Hindlimb muscle (tissue), 1 donor: Measurements from ENCODE around the gene PPARGC1A. TPM values are rescaled to one million over a fixed set of nuclear protein-coding genes. Genes with fewer than 3 reads are reported as not detected.

Experiments used
- DNase-seq: peaks from one replicate; pipeline ENCODE4 v3.0.0-alpha.2; 2013
- polyA plus RNA-seq: library from polyadenylated mRNA; unstranded; fragments of 120-200 nt; gene quantifications from one replicate; pipeline ENCODE4 v1.2.1, GENCODE V29; 2013; ENCODE audit not compliant: insufficient read length

The PPARGC1A gene
- polyA plus RNA-seq, 1 donor: 10.5 TPM

DNA sequence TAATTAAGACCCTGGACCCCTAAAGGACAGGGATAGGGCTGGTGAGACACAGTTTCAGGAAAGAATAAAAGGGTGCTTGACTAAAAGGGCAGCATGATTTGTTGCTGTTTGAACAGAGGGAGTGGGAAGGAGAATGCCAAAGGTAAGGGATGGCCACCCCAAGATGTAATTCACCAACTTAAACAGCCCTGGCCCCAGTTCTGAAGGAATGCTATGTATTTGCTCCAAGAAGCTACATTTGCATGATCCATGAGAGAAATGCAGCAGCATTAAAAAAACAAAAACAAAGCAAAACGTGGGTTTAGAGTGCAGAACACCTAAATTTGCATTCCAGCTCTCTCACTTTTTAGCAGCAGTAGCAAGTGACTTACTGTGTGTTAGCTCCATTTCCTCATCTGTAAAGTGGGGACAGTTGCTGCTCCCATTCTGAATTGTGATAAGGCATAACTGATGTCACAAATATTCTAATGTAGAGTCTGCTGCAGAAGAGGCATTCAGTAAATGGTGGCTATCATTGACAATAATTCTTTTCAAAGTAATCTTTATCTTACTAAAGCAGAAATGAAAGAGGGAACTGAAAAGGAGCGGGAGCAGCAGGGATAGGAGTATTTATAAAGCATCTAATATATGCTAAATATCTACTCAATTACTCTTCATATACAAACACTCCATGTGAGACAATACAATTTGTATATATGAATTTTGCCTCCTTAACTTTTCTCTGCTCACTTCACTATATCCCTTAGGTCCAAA, 115.8 kb downstream of the PPARGC1A start:
- DNase-seq: no peak

GRCh38 chr4:23770011-23770410, 119.8 kb downstream of the PPARGC1A start:
- no peak for DNase-seq

- no peak for DNase-seq
Measured at GRCh38 chr4:23769406-23769805, 120.4 kb downstream of the PPARGC1A start.

GRCh38 chr4:23768541-23768940, 121.3 kb downstream of the PPARGC1A start:
- no peak for DNase-seq

DNA sequence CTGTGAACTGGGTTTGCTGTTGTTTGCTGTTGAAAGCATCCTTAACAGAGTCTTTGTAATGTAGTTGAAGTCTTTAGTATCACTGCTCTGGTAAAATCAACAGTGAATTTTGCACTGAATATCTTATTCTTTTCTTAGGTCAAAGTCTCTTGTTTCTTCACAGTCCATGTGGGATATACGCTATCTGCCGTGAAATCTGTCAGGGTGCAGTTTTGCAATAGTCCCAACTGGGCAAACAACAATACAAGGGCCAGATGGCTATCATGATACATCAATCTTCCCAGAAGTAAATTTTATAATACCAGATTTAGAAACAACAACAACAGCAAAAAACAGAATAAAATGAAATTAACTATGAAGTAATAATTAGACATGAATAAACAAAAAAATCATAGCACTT, 123.5 kb downstream of the PPARGC1A start:
- no peak for DNase-seq

DNA sequence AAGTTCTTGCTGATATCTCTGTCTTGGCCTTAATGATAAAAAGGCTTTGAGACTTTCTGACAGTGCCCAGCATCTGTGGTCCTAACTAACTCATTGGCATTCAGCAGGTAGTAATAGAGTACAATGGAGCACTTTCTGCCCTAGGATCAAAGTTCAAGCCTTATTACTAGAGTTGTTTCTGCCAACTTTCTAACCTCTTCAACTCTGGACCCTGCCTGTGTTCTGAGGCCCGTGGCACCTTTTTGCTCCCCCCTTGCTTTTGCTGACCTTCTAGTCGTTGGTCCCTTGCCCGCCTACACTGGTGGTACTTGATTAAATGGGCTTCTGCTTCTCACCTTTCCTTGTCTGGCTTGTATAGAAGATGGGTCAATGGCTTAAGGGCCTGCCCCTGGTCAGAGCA, 126.3 kb downstream of the PPARGC1A start:
- DNase-seq: no peak

- DNase-seq: no peak
Measured at GRCh38 chr4:23762551-23762950, 127.3 kb downstream of the PPARGC1A start.

DNA sequence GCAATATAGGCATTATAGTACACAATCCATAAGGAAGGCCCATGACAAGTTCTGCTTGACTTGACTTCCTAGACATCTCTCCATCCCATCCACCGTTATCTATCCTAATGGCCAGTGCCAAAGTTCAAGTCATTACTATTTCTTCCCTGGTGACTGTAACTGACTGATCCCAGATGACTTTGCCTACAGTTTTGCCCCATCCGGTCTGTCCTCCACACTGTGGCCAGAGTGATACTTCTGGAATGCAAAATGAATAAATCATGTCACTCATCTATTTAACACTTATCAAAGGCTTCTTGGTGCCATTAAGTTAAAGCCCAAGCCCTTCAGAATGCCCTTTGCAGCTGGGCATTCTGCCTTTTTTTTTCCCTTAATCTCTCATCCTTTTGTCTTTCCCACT, 130.8 kb downstream of the PPARGC1A start:
- no peak for DNase-seq

DNA sequence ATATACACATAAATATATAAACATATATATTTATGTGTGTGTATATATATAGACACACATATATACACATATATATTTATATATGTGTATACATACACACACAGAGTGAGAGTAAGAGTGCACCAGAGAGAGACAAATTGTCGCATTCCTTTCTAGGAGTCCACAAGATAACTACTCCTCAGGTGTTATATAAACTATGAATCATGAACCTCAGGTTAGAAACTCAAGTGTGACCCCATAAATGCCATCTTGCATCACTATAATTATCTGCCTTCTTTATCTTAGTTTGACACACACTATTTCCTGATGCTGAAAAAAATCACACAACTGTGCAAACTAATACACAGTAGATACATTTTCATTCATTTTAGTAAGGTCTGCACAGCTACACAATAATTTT, 135.2 kb downstream of the PPARGC1A start:
- DNase-seq: no peak

DNA sequence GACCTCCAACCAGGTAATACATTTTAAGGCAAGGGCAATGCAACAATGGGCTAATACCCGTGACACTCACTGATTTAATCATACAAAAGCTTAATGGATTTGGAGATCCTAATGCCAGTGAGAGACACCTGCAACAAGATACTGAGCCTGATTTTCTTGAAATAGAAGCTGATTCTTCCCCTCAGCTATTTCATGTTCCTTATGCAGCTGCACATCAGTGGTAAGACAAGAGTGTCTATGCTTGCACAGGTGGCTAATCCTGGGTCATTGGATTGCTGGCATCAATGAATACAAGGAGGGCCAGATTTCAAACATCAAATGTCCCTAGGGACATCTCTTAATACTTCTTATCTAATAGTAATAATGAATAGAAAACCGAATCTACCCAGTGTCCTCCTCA, 139.7 kb downstream of the PPARGC1A start:
- DNase-seq: no peak

DNA sequence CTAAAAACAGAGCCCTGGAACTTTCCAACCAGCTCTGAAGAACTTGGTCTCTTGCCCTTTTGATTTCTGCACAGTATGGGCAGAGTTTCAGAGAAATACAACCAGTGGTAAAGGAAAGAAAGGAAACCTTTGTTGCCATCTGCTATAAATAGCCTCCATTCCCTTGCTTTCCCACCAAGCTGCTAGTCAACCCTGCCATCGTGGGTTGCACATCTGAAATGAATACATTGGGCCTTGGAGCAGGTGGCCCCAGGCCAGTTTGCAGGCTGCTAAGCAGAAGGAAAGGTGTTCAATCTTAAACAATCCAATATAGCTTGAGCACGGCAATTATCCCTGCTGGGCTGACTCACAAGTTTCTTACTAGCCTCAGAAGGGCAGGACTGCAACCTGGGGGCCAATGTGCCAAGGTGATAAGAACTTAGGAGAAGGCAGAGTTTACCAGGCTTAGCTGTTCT, 142.5 kb downstream of the PPARGC1A start:
- DNase-seq: peak; percentile 27

DNA sequence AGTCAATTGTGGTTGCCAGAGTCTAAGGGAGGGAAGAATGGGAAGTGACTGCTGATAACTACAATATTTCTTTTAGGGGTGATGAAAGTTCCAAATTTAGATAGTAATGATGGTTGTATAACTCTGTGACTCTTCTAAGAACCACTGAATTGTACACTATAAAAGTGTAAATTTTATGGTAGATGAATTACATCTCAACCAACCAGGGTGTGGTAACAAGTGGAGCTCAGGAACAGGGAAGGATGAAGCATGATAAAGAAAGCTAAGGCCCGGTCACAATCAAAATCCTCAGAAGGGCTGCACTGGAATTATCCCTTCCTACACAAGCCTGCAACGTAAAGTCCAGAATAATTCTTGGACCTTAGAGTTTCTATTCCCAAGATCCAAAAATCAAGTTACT, 143.2 kb downstream of the PPARGC1A start:
- DNase-seq: no peak

DNA sequence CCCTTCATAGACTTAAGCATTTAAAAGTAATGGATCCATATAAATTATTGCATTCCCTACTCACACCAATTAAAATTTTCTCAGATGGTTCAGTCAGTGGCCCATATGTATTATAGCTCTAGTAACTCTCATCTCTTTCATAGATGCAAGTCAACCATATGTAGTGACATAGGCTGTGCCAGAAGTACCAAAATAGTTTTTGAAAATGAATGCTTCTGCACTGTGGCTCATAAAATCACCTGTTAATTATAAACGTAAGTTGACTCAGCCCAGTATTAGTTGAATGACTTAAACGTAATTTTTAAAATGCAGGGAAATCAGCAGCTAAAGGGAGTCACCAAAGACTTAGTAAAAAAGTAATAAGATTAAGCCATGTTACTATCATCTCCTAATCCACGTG, 143.8 kb downstream of the PPARGC1A start:
- DNase-seq: no peak

- DNase-seq: no peak
Measured at GRCh38 chr4:23745377-23745776, 144.5 kb downstream of the PPARGC1A start.
